H9 (cell line): ENCODE results near the gene CTDSPL2. TPM values are rescaled to one million over a fixed set of nuclear protein-coding genes. Genes with fewer than 3 reads are reported as not detected.

ENCODE experiments used
- DNase-seq: peaks from one replicate; pipeline ENCODE4 v3.0.0-alpha.2; 2017
- H2AFZ ChIP-seq: one replicate; pipeline ENCODE4 v1.6.1; 2013; ENCODE audit warnings: mild to moderate bottlenecking, low read length, control low read depth, moderate library complexity
- H2AK5ac ChIP-seq: 2 replicates; pipeline ENCODE4 v1.6.1; 2013; ENCODE audit warnings: low read length, control low read depth, mixed read lengths; ENCODE audit not compliant: insufficient read length
- H2BK120ac ChIP-seq: one replicate; pipeline ENCODE4 v1.6.1; 2013; ENCODE audit warnings: low read depth, mild to moderate bottlenecking, low read length, control low read depth, inconsistent platforms; ENCODE audit not compliant: poor library complexity, severe bottlenecking
- H2BK12ac ChIP-seq: 2 replicates; pipeline ENCODE4 v1.6.1; 2013; ENCODE audit warnings: low read length, control low read depth, mixed read lengths, low read depth; ENCODE audit not compliant: insufficient read length
- H2BK15ac ChIP-seq: 2 replicates; pipeline ENCODE4 v1.6.1; 2013; ENCODE audit warnings: low read depth, low read length, control low read depth
- H2BK20ac ChIP-seq: one replicate; pipeline ENCODE4 v1.6.1; 2013; ENCODE audit warnings: low read depth, mild to moderate bottlenecking, low read length, control low read depth, inconsistent platforms; ENCODE audit not compliant: poor library complexity, severe bottlenecking
- H2BK5ac ChIP-seq: 2 replicates; pipeline ENCODE4 v1.6.1; 2013; ENCODE audit warnings: low read length, control low read depth, mixed read lengths; ENCODE audit not compliant: insufficient read length
- H3K14ac ChIP-seq: 2 replicates; pipeline ENCODE4 v1.6.1; 2013; ENCODE audit warnings: low read length, control low read depth; ENCODE audit not compliant: insufficient read depth
- H3K18ac ChIP-seq: 2 replicates; pipeline ENCODE4 v1.6.1; 2013; ENCODE audit warnings: low read depth, mild to moderate bottlenecking, mixed read lengths, low read length, control low read depth; ENCODE audit not compliant: insufficient read length
- H3K23ac ChIP-seq: 2 replicates; pipeline ENCODE4 v1.6.1; 2013; ENCODE audit warnings: low read length, control low read depth, mixed read lengths, low read depth; ENCODE audit not compliant: insufficient read length
- H3K23me2 ChIP-seq: 2 replicates; pipeline ENCODE4 v1.6.1; 2013; ENCODE audit warnings: low read depth, mild to moderate bottlenecking, mixed read lengths, low read length, control low read depth; ENCODE audit not compliant: insufficient read length, poor library complexity, severe bottlenecking
- H3K27ac ChIP-seq: 2 replicates; pipeline ENCODE4 v1.5.1; 2013; ENCODE audit warnings: low read length, control low read depth, mixed read lengths, low read depth; ENCODE audit not compliant: insufficient read length
- H3K27me3 ChIP-seq: 2 replicates; pipeline ENCODE4 v1.6.1; 2013; ENCODE audit warnings: low read length, control low read depth, inconsistent platforms; ENCODE audit not compliant: insufficient read depth
- H3K4ac ChIP-seq: 2 replicates; pipeline ENCODE4 v1.6.1; 2013; ENCODE audit warnings: low read depth, mild to moderate bottlenecking, control low read depth, inconsistent platforms, low read length, moderate library complexity
- H3K4me1 ChIP-seq: 2 replicates; pipeline ENCODE4 v1.6.1; 2013; ENCODE audit warnings: low read length, control low read depth, inconsistent platforms; ENCODE audit not compliant: insufficient read depth
- H3K4me2 ChIP-seq: 2 replicates; pipeline ENCODE4 v1.6.1; 2013; ENCODE audit warnings: low read length, control low read depth, mixed read lengths; ENCODE audit not compliant: insufficient read length, insufficient read depth
- H3K56ac ChIP-seq: 2 replicates; pipeline ENCODE4 v1.6.1; 2013; ENCODE audit warnings: low read depth, mild to moderate bottlenecking, mixed read lengths, low read length, control low read depth; ENCODE audit not compliant: insufficient read length
- H3K79me1 ChIP-seq: 2 replicates; pipeline ENCODE4 v1.6.1; 2013; ENCODE audit warnings: low read depth, mild to moderate bottlenecking, moderate library complexity, low read length, control low read depth, inconsistent platforms; ENCODE audit not compliant: insufficient read depth, poor library complexity, severe bottlenecking
- H3K79me2 ChIP-seq: 2 replicates; pipeline ENCODE4 v1.6.1; 2013; ENCODE audit warnings: low read length, control low read depth, inconsistent platforms; ENCODE audit not compliant: insufficient read depth
- H3K9ac ChIP-seq: 2 replicates; pipeline ENCODE4 v1.6.1; 2013; ENCODE audit warnings: low read length, control low read depth, mixed read lengths; ENCODE audit not compliant: insufficient read length; ENCODE audit errors: extremely low read depth
- H3K9me3 ChIP-seq: one replicate; pipeline ENCODE4 v1.6.1; 2013; ENCODE audit warnings: low read depth, low read length, inconsistent platforms; ENCODE audit not compliant: control insufficient read depth
- H3T11ph ChIP-seq: one replicate; pipeline ENCODE4 v1.6.1; 2013; ENCODE audit warnings: mild to moderate bottlenecking, low read length, control low read depth, inconsistent platforms
- H4K20me1 ChIP-seq: one replicate; pipeline ENCODE4 v1.6.1; 2013; ENCODE audit not compliant: control insufficient read depth, insufficient read length, insufficient read depth
- H4K5ac ChIP-seq: 2 replicates; pipeline ENCODE4 v1.6.1; 2013; ENCODE audit warnings: low read depth, mild to moderate bottlenecking, mixed read lengths, low read length, control low read depth; ENCODE audit not compliant: insufficient read length
- H4K8ac ChIP-seq: replicated peaks from 2 replicates; pipeline ENCODE4 v1.6.1; 2013; ENCODE audit warnings: low read length, control low read depth, mixed read lengths, low read depth; ENCODE audit not compliant: insufficient read length
- H4K91ac ChIP-seq: 2 replicates; pipeline ENCODE4 v1.6.1; 2013; ENCODE audit warnings: low read depth, mild to moderate bottlenecking, moderate library complexity, mixed read lengths, low read length, control low read depth; ENCODE audit not compliant: insufficient read length
- H3K27ac Mint-ChIP-seq, 3 experiments: 2 replicates in 2 of 3; 3 replicates in 1 of 3; pipeline ENCODE4 v1.8.0; 2020 to 2021; ENCODE audit warnings: mixed read lengths in 3 of 3, mild to moderate bottlenecking in 1 of 3, moderate library complexity in 1 of 3
- H3K27me3 Mint-ChIP-seq: 2 replicates; pipeline ENCODE4 v1.8.0; 2021; ENCODE audit warnings: low read depth, mild to moderate bottlenecking, moderate library complexity, mixed read lengths
- H3K36me3 Mint-ChIP-seq, 3 experiments: 2 replicates in 2 of 3; 3 replicates in 1 of 3; pipeline ENCODE4 v1.8.0; 2020 to 2021; ENCODE audit warnings: low read depth in 3 of 3, mixed read lengths in 3 of 3; ENCODE audit not compliant: insufficient read depth in 1 of 3
- H3K4me1 Mint-ChIP-seq, 2 experiments: 2 replicates each; pipeline ENCODE4 v1.8.0; 2020; ENCODE audit warnings: mixed read lengths in 2 of 2
- H3K4me3 Mint-ChIP-seq, 2 experiments: 2 replicates in 1 of 2; 3 replicates in 1 of 2; pipeline ENCODE4 v1.8.0; 2020 to 2021; ENCODE audit warnings: mild to moderate bottlenecking in 2 of 2, mixed read lengths in 2 of 2, moderate library complexity in 1 of 2
- H3K9me3 Mint-ChIP-seq, 2 experiments: 2 replicates in 1 of 2; 3 replicates in 1 of 2; pipeline ENCODE4 v1.8.0; 2020; ENCODE audit warnings: mild to moderate bottlenecking in 2 of 2, mixed read lengths in 2 of 2, moderate library complexity in 1 of 2
- CTCF ChIP-seq: fragments of 200-600 bp; sonication (generic); conservative IDR thresholded peaks from 3 replicates; pipeline ENCODE4 v1.8.0; 2021; ENCODE audit warnings: antibody characterized with exemption, mild to moderate bottlenecking
- WGBS: extraction: QIAGEN DNeasy Blood & Tissue Kit; methylation state at CpG from one replicate; pipeline ENCODE4 v1.1.7; 2013; ENCODE audit warnings: missing lambda C conversion rate, low lambda C conversion rate, mixed read lengths; ENCODE audit not compliant: insufficient read length; ENCODE audit errors: extremely low coverage; 5-methylcytosine and 5-hydroxymethylcytosine counted together
- total RNA-seq: library from RNA; stranded (reverse); gene quantifications from 2 replicates; pipeline ENCODE4 v1.2.1, GENCODE V29; 2021

CTDSPL2 gene
- total RNA-seq, 1 experiment from 2014 or later, result 78.8 TPM

GRCh38 chr15:44479343-44479742 lies 51.9 kb downstream of the CTDSPL2 start:
- Histone ChIP-seq H2BK5ac (no peak overlapping the region), H3K9ac (no peak overlapping the region), H2BK12ac (no peak overlapping the region), H4K20me1 (no peaks in the 10 kb centered on the region), H3K14ac (no peak overlapping the region), H4K91ac (no peak overlapping the region), H2BK15ac (no peak overlapping the region), H3T11ph (no peak overlapping the region), H3K79me1 (peaks cover 13% of the 10 kb centered on the region), H3K4me1 (no peaks in the 10 kb centered on the region), H3K4ac (no peak overlapping the region), H2AFZ (no peak overlapping the region), H3K23me2 (no peaks in the 10 kb centered on the region), H3K56ac (no peak overlapping the region), H3K27ac (no peak overlapping the region), H3K9me3 (no peaks in the 10 kb centered on the region), H4K5ac (no peak overlapping the region), H2AK5ac (no peak overlapping the region), H4K8ac (no peak overlapping the region), H2BK20ac (no peak overlapping the region), H3K79me2 (peaks cover 2% of the 10 kb centered on the region; the same call in 1 of the 2 replicates), H2BK120ac (no peak overlapping the region), H3K27me3 (no peaks in the 10 kb centered on the region), H3K4me2 (no peak overlapping the region), H3K18ac (no peak overlapping the region), H3K23ac (no peak overlapping the region)
- peaks cover 3% of the 10 kb centered on the region in 2 experiments; a peak in 2 of 4 replicates for H3K4me1 Mint-ChIP-seq
- peaks cover 0 to 15% (median 7%) of the 10 kb centered on the region in 3 experiments; a peak in 3 of 7 replicates for H3K36me3 Mint-ChIP-seq
- DNase-seq, result no peak
- H3K27ac Mint-ChIP-seq, result no peak overlapping the region
- H3K27me3 Mint-ChIP-seq, result no peaks in the 10 kb centered on the region
- WGBS, result no CpG with 5 or more reads among the region's 2 CpGs
- H3K4me3 Mint-ChIP-seq, result no peak overlapping the region
- TF ChIP-seq CTCF, result no peak
- no peaks in the 10 kb centered on the region for H3K9me3 Mint-ChIP-seq
